GM13977 (cell line): Measurements from ENCODE around the gene H2BK1.

Experiments used
- DNase-seq: peaks from one replicate; pipeline ENCODE4 v3.0.0; 2012; ENCODE audit warnings: low spot score
- in situ Hi-C: fragments of 300-500 bp; cut with MboI; formaldehyde crosslinking; loops from one replicate; pipeline ENCODE4 v1.12.0; 2022; ENCODE audit warnings: low sequenced_read_pairs, low pct_unique_long_range_greater_than_20kb, mixed read lengths, inconsistent platforms; ENCODE audit not compliant: unreplicated experiment
- TF ChIP-seq, protein P1 (sequence below): IDR thresholded peaks from 2 replicates; pipeline ENCODE4 v1.5.1; 2012; ENCODE audit warnings: mild to moderate bottlenecking, control low read depth; ENCODE audit not compliant: insufficient read depth; ENCODE audit errors: extremely low read depth, missing control alignments

The H2BK1 gene

DNA sequence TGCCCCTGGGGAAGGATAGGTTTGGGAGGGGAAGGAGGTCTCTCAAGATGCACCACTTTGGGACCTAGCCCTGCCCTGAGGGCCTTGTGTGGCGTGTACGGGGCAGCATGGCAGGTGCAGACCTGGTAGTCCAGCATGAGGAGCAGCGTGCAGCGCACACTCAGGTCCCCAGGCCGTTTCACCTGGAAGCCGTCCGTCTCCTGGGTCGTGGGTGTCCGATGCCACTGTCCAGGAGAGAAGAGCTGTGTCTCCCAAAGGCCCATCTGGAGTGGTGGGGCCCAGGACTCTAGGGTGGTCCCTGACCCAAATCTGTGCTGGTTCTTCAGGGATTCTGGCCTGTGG, 31.4 kb upstream of the H2BK1 start:
- TF ChIP-seq, protein P1, sequence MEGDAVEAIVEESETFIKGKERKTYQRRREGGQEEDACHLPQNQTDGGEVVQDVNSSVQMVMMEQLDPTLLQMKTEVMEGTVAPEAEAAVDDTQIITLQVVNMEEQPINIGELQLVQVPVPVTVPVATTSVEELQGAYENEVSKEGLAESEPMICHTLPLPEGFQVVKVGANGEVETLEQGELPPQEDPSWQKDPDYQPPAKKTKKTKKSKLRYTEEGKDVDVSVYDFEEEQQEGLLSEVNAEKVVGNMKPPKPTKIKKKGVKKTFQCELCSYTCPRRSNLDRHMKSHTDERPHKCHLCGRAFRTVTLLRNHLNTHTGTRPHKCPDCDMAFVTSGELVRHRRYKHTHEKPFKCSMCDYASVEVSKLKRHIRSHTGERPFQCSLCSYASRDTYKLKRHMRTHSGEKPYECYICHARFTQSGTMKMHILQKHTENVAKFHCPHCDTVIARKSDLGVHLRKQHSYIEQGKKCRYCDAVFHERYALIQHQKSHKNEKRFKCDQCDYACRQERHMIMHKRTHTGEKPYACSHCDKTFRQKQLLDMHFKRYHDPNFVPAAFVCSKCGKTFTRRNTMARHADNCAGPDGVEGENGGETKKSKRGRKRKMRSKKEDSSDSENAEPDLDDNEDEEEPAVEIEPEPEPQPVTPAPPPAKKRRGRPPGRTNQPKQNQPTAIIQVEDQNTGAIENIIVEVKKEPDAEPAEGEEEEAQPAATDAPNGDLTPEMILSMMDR, result no peak
- in situ Hi-C loops, result no loop called here
- no peak for DNase-seq

DNA sequence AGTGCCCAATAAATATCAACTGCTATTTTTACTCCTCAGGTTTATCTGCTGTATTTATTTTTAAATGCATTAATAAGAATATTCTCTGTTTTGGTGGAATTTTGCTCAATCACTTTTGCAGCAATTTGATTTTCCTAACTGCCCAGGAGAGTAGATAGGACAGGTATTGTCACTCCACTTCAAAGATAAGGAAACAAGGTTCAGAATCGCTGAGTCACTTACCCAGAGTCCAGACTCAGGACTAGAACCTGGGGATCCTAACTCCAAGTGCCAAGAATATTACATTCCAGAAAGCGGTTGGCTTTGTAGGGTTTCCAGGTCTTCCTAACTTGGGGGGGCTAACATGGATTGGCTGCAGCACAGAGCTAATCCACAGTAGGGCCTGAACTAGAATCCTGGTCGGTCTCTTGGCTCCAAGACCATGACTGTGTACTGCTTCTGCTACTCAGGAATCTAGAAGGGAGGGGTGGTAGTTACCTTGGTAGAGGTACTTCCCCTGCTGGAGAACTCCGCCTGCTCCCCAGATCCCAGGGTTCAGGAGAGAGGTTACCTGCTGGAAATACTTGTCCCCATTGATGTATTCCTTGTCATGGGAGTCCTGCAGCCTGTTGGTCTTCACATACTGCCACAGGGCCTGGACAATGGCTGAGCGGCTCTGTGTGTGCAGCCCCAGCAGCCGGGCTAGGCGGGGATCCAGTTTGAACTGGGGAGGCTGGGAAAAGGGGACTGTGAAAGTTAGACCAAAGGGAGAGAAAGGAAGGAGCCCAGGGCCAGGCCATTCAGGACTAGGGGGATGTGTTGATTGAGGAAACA, 30.9 kb upstream of the H2BK1 start:
- TF ChIP-seq, protein P1, result no peak
- DNase-seq, result no peak
- in situ Hi-C loops, result no loop called here

DNA sequence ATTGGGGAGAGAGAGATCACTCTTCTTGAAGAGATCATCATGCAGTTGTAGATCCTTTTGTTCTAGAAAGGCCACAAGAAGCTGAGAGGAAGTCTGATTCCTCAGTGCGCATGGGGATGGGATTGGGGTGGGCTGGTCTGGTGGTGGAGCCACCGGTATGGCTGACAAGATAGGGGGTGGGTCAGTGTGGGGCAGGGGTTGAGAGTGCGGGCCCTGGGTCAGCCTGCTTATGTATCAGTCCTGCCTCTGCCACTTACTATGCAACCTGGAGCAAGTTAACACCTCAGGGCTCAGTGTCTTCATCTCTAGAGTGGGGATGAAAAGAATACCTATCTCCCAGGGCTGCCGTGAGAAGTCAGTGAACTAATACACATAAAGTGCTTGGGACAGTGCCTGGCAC, 30.2 kb upstream of the H2BK1 start:
- in situ Hi-C loops, result no loop called here
- TF ChIP-seq, protein P1, result no peak

DNA sequence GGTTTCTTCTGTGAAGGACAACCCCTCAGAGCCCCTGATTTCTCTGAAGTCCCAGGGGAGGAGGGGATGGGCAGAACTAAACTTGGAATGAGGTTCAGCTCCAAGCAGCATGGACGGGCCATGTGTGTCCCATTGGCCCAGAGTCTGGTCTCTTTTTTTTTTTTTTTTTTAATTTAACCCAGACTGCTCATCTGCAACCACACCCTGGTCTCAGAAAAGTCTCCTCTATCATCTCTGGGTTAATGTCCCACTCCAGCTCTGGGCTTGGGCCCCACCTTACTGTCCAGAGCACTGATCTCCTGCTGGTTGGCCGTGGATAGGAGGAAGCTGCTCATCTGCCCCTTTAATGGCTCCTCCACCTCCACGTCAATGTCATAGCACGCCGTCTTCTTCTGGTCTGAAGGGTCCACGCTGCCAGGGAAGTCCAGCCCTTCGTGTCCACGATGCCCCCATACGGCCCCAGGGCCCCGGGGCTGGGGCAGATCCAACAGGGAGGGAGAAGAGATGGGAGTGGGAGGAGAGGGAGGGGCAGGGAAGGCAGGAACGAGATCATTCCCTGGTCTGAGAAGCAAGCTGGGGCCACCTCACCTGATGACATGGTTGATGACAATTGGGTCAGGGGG, 29.7 kb upstream of the H2BK1 start:
- TF ChIP-seq, protein P1, result no peak
- in situ Hi-C loops, result no loop called here
- DNase-seq, result no peak

More for the DNA sequence above, 30.2 kb upstream of the H2BK1 start:
- no peak for DNase-seq

DNA sequence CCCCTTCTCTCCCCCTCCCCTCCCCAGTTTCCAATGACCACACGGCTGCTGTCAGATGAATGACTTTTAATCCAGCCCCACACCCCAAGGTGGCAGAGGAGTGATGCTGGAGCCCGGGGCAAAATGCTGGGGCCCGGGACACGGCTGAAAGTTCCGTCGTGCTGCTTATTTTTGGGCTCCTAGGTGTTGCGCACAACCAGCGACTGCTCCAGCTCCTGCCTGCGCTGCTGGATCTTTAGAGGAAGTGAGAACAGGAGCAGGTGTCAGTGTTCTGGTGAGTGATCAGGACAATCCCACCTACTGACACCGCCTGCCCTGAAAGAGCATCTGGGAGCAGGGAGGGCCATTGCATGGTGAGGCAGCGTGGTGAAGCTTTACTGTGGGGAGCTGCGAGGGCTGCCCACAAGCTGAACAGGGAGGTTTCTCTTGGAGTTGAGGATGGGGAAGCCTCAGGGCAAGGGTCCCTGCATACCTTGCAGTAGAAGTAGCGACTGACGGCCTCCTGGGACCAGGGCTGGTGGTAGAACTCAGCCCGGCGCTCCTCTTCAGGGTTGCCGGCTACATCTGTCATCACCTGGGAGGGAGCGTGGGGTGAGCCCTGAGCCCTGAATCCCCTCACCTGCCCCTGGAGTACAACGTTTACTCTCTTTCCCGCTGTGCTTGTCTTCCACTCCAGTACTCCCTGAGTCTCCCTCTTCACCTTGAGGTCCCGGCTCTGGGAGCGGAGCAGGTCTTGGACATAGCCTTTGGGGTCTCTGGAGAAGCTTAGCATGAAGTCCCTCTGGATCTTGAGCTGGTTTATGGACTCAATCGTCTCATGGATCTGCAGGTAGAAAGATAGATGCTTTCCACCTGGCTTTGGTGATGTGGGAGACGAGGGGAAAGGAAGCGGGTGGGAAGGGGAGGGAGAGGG, 28.9 kb upstream of the H2BK1 start:
- in situ Hi-C loops, result no loop called here
- no peak for DNase-seq
- TF ChIP-seq, protein P1, result no peak

DNA sequence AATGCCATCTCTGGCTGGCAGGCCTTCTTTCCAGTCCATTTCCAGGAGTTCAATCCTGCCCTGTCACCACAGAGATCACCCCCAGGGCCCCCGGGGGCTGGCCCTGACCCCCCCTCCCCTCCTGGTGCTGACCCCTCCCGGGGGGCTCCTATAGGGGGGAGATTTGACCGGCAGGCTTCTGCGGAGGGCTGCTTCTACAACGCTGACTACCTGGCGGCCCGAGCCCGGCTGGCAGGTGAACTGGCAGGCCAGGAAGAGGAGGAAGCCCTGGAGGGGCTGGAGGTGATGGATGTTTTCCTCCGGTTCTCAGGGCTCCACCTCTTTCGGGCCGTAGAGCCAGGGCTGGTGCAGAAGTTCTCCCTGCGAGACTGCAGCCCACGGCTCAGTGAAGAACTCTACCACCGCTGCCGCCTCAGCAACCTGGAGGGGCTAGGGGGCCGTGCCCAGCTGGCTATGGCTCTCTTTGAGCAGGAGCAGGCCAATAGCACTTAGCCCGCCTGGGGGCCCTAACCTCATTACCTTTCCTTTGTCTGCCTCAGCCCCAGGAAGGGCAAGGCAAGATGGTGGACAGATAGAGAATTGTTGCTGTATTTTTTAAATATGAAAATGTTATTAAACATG, 28.0 kb upstream of the H2BK1 start:
- in situ Hi-C loops, result no loop called here
- TF ChIP-seq, protein P1, result no peak
- DNase-seq, result no peak
